ENCODE measurements around the gene MYBPC2.
"Not testable (repeated sequence)": the region's sequence is repeated elsewhere in the genome, so short reads cannot be mapped to it uniquely, and the experiment has no call there.

Gene MYBPC2

GRCh38 chr19:50428772-50429463 is 3.8 kb upstream of the MYBPC2 start:
- no peak for DNase-seq (ENCODE audit: low spot score)

- no peak for DNase-seq (ENCODE audit: low spot score)
These were observed 1.8 kb upstream of the MYBPC2 start for GRCh38 chr19:50430888-50431342.

- peak; percentile 96 for DNase-seq (ENCODE audit: low spot score)
These were observed 1.1 kb upstream of the MYBPC2 start for GRCh38 chr19:50431343-50432220.

GRCh38 chr19:50433201-50434180 is 799 bp downstream of the MYBPC2 start:
- DNase-seq (ENCODE audit: low spot score) = no peak

- DNase-seq (ENCODE audit: low spot score) = no peak
These were observed 1.8 kb downstream of the MYBPC2 start for GRCh38 chr19:50434525-50434924.

GRCh38 chr19:50435221-50435620 is 2.5 kb downstream of the MYBPC2 start:
- no peak for DNase-seq (ENCODE audit: low spot score)

GRCh38 chr19:50435627-50436026 is 2.9 kb downstream of the MYBPC2 start:
- no peak for DNase-seq (ENCODE audit: low spot score)

- DNase-seq (ENCODE audit: low spot score) = no peak
These were observed 5.3 kb downstream of the MYBPC2 start for GRCh38 chr19:50437862-50438449.

- not testable (repeated sequence) for DNase-seq (ENCODE audit: low spot score)
These were observed 6.4 kb downstream of the MYBPC2 start for GRCh38 chr19:50439130-50439529.

- no peak for DNase-seq (ENCODE audit: low spot score)
These were observed 11.4 kb downstream of the MYBPC2 start for GRCh38 chr19:50444059-50444458.

- no peak for DNase-seq (ENCODE audit: low spot score)
These were observed 14.4 kb downstream of the MYBPC2 start for GRCh38 chr19:50447053-50447452.

- DNase-seq (ENCODE audit: low spot score) = no peak
These were observed 15.1 kb downstream of the MYBPC2 start for GRCh38 chr19:50447750-50448149.

GRCh38 chr19:50449236-50449899 is 16.7 kb downstream of the MYBPC2 start:
- no peak for DNase-seq (ENCODE audit: low spot score)

GRCh38 chr19:50450369-50451222 is 17.9 kb downstream of the MYBPC2 start:
- DNase-seq (ENCODE audit: low spot score) = no peak

GRCh38 chr19:50451223-50451534 is 18.5 kb downstream of the MYBPC2 start:
- DNase-seq (ENCODE audit: low spot score) = no peak

- DNase-seq (ENCODE audit: low spot score) = no peak
These were observed 20.6 kb downstream of the MYBPC2 start for GRCh38 chr19:50453243-50453642.

GRCh38 chr19:50455992-50456391 is 23.3 kb downstream of the MYBPC2 start:
- DNase-seq (ENCODE audit: low spot score) = no peak

- no peak for DNase-seq (ENCODE audit: low spot score)
These were observed 24.6 kb downstream of the MYBPC2 start for GRCh38 chr19:50457300-50457699.

GRCh38 chr19:50458396-50459066 is 25.8 kb downstream of the MYBPC2 start:
- DNase-seq (ENCODE audit: low spot score) = no peak

- DNase-seq (ENCODE audit: low spot score) = no peak
These were observed 26.4 kb downstream of the MYBPC2 start for GRCh38 chr19:50459067-50459456.
